DMS53 treated with DMSO at 0.1 percent for 48 hours (cell line): ENCODE measurements around the gene VEGFB.

ENCODE experiments used
- DNase-seq: peaks from one replicate; lab custom pipeline; 2025; ENCODE audit not compliant: unreplicated experiment; lab: John Stamatoyannopoulos, UW

VEGFB gene

GRCh38 chr11:64210301-64211020 is 23.9 kb upstream of the VEGFB start:
- DNase-seq, result no peak

- DNase-seq, result no peak
These were observed 23.1 kb upstream of the VEGFB start for GRCh38 chr11:64211181-64211872.

GRCh38 chr11:64216879-64217278 is 17.5 kb upstream of the VEGFB start:
- DNase-seq, result no peak

- DNase-seq, result no peak
These were observed 15.6 kb upstream of the VEGFB start for GRCh38 chr11:64218628-64219353.

- DNase-seq, result no peak
These were observed 15.1 kb upstream of the VEGFB start for GRCh38 chr11:64219354-64219684.

GRCh38 chr11:64219755-64220154 is 14.6 kb upstream of the VEGFB start:
- no peak for DNase-seq

- DNase-seq, result no peak
These were observed 14.1 kb upstream of the VEGFB start for GRCh38 chr11:64220271-64220670.

GRCh38 chr11:64220798-64221197 is 13.6 kb upstream of the VEGFB start:
- no peak for DNase-seq

GRCh38 chr11:64222651-64223000 is 11.8 kb upstream of the VEGFB start:
- DNase-seq, result no peak

- no peak for DNase-seq
These were observed 11.3 kb upstream of the VEGFB start for GRCh38 chr11:64223001-64223651.

- DNase-seq, result no peak
These were observed 10.1 kb upstream of the VEGFB start for GRCh38 chr11:64224151-64224890.

GRCh38 chr11:64224891-64225607 is 9.3 kb upstream of the VEGFB start:
- no peak for DNase-seq

GRCh38 chr11:64225608-64226506 is 8.5 kb upstream of the VEGFB start, which contains the start of the genes NUDT22 and TRPT1:
Gene NUDT22, plus strand, starts transcription at chr11:64226274. Its CDS starts 379 bp downstream, at chr11:64226653.
Gene TRPT1, minus strand, starts transcription at chr11:64226186. Its CDS starts 326 bp downstream, at chr11:64225860.
- peak; percentile 79 for DNase-seq

GRCh38 chr11:64226507-64227051 is 7.8 kb upstream of the VEGFB start:
- peak; percentile 41 for DNase-seq

- DNase-seq, result no peak
These were observed 6.9 kb upstream of the VEGFB start for GRCh38 chr11:64227405-64227956.

GRCh38 chr11:64229090-64229743 is 5.2 kb upstream of the VEGFB start:
- DNase-seq, result no peak

GRCh38 chr11:64229744-64230170 is 4.6 kb upstream of the VEGFB start:
- DNase-seq, result no peak
